HG02973 (cell line): Measurements from ENCODE around the gene STX8.
"Not testable (repeated sequence)": the region's sequence is repeated elsewhere in the genome, so short reads cannot be mapped to it uniquely, and the experiment has no call there.

Source experiments
- ATAC-seq: cut with Tn5 transposase; IDR thresholded peaks from one replicate; pipeline ENCODE4 v1.9.1; 2021; ENCODE audit warnings: moderate library complexity; ENCODE audit not compliant: unreplicated experiment

Gene STX8

DNA sequence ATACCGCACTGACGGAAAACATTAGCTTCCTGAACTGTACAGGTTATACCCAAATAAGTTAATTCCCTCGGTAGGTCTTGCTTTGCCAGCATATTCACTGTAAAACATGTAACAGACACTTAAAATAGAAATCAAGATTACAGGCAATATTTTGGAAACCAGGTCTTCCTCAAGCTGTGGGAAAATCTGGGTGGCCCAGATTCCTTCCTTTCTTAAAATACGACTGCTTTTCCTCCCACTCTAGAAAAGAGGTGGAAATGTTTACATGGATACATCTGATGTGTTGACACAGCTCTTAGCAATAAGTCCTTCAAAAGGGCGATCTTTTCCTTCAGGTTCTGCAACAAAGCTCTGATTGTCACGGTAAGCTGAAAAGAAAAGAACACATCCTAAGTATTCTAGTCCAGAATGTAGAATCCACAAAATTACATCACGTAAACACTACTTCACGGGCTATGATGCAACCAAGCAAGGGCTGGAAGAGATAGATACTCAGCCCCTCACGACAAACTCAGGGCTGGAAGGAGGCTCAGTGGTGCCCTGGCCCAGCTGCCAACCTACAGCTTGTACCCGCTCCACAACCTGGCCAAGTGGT, 18.4 kb downstream of the STX8 start:
- no peak for ATAC-seq

DNA sequence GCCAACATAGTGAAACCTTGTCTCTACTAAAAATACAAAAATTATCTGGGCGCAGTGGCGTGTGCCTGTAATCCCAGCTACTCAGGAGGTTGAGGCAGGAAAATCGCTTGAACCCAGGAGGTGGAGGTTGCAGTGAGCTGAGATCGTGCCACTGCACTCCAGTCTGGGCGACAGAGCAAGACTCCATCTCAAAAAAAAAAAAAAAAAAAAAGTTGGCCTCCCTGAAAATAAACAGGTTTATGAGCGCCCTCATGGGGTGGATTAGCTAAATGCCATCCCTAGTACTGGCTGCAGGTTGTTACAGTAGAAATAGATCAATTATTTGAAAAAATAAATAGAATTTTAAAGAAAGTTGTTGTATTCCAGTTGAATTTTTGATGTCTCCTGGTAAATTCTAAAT, 20.9 kb downstream of the STX8 start:
- ATAC-seq, result not testable (repeated sequence)

GRCh38 chr17:9553596-9553995, 22.0 kb downstream of the STX8 start:
- ATAC-seq, result no peak

DNA sequence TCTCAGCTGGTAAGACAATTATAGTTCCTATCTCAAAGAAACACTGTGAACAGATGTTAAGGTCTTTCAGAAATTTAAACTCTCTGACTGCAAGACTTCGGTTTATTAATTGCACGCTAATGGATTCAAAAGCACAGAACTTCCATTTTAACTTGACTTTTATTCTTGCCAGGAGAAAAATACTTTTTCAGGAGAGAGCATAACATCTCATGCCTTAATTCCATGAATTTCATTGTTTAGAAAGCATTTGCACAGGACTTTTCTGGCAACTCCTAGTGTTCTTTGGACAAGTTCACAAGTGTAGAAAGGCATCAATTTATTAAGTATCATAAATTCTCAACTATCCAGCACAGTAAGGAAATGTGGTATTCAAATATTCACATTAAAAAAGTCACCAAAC, 22.4 kb downstream of the STX8 start:
- ATAC-seq, result no peak

- ATAC-seq, result no peak
Measured at GRCh38 chr17:9549215-9549614, 26.4 kb downstream of the STX8 start.

GRCh38 chr17:9544221-9544620, 31.4 kb downstream of the STX8 start:
- no peak for ATAC-seq

GRCh38 chr17:9541718-9542117, 33.9 kb downstream of the STX8 start:
- ATAC-seq, result no peak

DNA sequence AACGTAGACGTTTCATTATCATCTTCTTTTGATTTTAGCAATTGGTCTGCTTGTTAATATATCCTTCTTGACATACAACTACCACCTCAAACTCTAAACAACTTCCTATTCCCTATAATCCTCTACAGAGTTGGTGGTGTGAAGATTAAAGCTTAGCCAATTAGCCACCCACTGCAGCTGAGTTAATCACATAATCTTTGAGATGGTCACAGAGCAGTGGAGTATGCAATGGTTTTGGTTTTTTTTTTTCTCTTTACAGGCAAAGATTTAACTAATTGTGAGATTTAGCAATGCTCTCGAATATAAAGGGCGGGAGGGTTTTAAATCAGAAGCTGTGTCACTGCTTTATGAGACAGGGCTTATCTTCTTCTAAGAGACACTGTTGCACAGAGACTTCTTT, 37.0 kb downstream of the STX8 start:
- ATAC-seq, result no peak

DNA sequence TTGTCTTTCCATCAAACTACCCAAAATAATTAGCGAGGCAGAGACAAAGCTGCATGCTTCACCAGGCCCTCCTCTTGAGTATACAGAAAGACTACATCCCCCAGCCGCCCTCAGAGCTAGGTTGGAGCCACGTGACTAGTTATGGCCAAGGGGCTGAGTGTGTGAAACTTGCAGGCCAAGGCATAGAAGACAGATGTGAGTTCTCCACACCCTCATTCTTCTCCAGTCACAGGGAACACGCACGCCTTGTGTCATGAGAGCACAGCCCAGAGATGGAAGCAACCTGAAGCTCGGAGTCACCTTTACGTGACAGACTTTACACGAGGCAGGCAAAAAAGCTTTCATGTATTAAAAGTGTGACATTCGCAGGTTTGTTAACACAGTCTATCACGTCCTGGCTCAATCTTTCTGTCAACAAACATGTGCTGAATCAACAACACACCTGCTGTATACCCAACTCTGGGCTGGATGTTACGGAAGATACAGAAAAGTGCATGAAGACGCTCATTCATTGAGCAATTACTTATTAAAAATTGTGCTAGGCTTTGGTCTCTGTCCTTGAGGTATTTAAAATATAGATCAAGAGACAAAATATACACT, 38.3 kb downstream of the STX8 start:
- no peak for ATAC-seq

- ATAC-seq, result no peak
Measured at GRCh38 chr17:9536061-9536460, 39.6 kb downstream of the STX8 start.

GRCh38 chr17:9533441-9533840, 42.2 kb downstream of the STX8 start:
- no peak for ATAC-seq

GRCh38 chr17:9532715-9533114, 42.9 kb downstream of the STX8 start:
- ATAC-seq, result no peak

GRCh38 chr17:9531034-9531433, 44.6 kb downstream of the STX8 start:
- no peak for ATAC-seq

DNA sequence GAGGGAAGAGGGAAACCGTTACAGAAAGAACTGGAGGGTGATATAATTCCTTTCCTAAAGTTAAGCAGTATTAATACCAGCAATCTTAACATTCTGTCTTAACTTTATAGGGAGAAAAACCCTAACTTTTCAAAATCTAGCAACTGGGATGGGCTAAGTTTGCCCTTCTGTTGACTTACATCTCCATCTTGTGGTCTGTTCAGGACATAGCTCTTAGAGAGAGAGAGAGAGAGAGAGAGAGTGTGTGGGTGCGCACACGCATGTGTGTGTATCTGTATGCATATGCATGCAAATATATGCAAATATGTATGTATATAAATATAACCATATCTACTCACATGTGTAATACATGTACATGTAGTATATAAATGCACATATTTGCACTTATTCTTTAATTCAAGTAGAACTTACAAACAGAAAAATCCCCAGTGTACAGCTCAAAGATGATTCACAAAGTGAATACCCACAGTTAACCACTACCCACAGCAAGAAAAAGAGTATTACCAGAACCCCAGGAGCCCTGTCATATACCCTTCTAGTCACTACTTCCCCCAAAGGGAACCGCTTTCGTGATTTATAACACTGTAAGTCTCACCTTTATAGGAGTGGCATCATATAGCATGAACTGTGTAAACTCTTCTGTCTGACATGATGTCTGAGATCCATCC, 46.5 kb downstream of the STX8 start:
- ATAC-seq, result no peak

GRCh38 chr17:9527788-9528187, 47.8 kb downstream of the STX8 start:
- no peak for ATAC-seq

- no peak for ATAC-seq
Measured at GRCh38 chr17:9522074-9522473, 53.5 kb downstream of the STX8 start.

- no peak for ATAC-seq
Measured at GRCh38 chr17:9521062-9521461, 54.6 kb downstream of the STX8 start.

DNA sequence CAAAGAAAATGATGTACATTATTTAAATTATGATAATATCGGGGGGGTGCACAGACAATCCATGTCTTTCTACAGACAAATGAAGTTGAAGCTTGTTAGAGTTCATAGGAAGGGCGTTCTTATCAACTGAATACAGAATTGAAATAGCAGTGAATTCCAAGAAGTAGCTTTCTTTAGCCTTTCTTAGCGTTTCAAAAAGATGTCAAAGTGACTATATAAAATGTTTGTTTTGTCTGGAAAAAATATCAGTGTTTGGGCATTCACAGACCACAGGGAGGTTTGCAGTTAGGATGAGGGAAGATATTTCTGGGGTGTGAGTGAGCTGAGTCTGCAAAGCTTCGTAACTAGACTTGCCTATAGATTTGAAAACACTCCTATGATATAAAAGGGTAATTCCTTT, 55.0 kb downstream of the STX8 start:
- ATAC-seq, result no peak

GRCh38 chr17:9519583-9520272, 55.9 kb downstream of the STX8 start:
- ATAC-seq, result no peak

- no peak for ATAC-seq
Measured at GRCh38 chr17:9517396-9517795, 58.2 kb downstream of the STX8 start.

- no peak for ATAC-seq
Measured at GRCh38 chr17:9513266-9513665, 62.4 kb downstream of the STX8 start.
